Mesenchymal stem cell (in vitro differentiated cells and primary cell): ENCODE data around the gene LEF1.

ENCODE experiments used
- DNase-seq: peaks from one replicate; pipeline ENCODE4 v3.0.0-alpha.2; 2013
- H2AFZ ChIP-seq: one replicate; pipeline ENCODE4 v1.6.1; 2013; ENCODE audit warnings: low read depth, mild to moderate bottlenecking, control low read depth, inconsistent platforms, low read length, moderate library complexity
- H2AK5ac ChIP-seq: 2 replicates; pipeline ENCODE4 v1.6.1; 2013; ENCODE audit warnings: low read length, moderate library complexity, mild to moderate bottlenecking, inconsistent platforms; ENCODE audit not compliant: severe bottlenecking
- H2BK120ac ChIP-seq: one replicate; pipeline ENCODE4 v1.6.1; 2013; ENCODE audit warnings: low read depth, mild to moderate bottlenecking, inconsistent platforms, low read length, moderate library complexity
- H2BK12ac ChIP-seq, 2 experiments: one replicate each; pipeline ENCODE4 v1.6.1; 2013; ENCODE audit warnings: inconsistent platforms in 2 of 2, low read length in 2 of 2, mild to moderate bottlenecking in 2 of 2, moderate library complexity in 2 of 2, control low read depth in 1 of 2
- H2BK15ac ChIP-seq: one replicate; pipeline ENCODE4 v1.6.1; 2013; ENCODE audit warnings: mild to moderate bottlenecking, low read depth, inconsistent platforms; ENCODE audit not compliant: poor library complexity, severe bottlenecking
- H2BK5ac ChIP-seq: 2 replicates; pipeline ENCODE4 v1.6.1; 2013; ENCODE audit warnings: low read depth, mild to moderate bottlenecking, low read length, control low read depth, inconsistent platforms; ENCODE audit not compliant: poor library complexity, severe bottlenecking
- H3K14ac ChIP-seq, 2 experiments: one replicate each; pipeline ENCODE4 v1.6.1; 2013; ENCODE audit warnings: inconsistent platforms in 2 of 2, low read length in 2 of 2, control low read depth in 1 of 2, mild to moderate bottlenecking in 1 of 2, moderate library complexity in 1 of 2
- H3K18ac ChIP-seq, 2 experiments: one replicate each; pipeline ENCODE4 v1.6.1; 2013; ENCODE audit warnings: inconsistent platforms in 2 of 2, low read length in 2 of 2, control low read depth in 1 of 2, low read depth in 1 of 2, mild to moderate bottlenecking in 1 of 2
- H3K23ac ChIP-seq, 2 experiments: one replicate each; pipeline ENCODE4 v1.6.1; 2013; ENCODE audit warnings: inconsistent platforms in 2 of 2, low read length in 2 of 2, mild to moderate bottlenecking in 2 of 2, moderate library complexity in 2 of 2, control low read depth in 1 of 2
- H3K27ac ChIP-seq: 2 replicates; pipeline ENCODE4 v1.5.1; 2013; ENCODE audit warnings: mild to moderate bottlenecking, moderate library complexity, low read length, control low read depth, inconsistent platforms; ENCODE audit not compliant: poor library complexity, severe bottlenecking
- H3K27me3 ChIP-seq, 2 experiments: 2 replicates each; pipeline versions ENCODE4 v1.6.1 to v1.7.0; 2013; ENCODE audit warnings: low read length in 2 of 2, mild to moderate bottlenecking in 2 of 2, moderate library complexity in 2 of 2, control low read depth in 1 of 2, inconsistent platforms in 1 of 2; ENCODE audit not compliant: control insufficient read depth in 1 of 2, insufficient read depth in 1 of 2
- H3K36me3 ChIP-seq, 2 experiments: 2 replicates each; pipeline versions ENCODE4 v1.6.1 to v1.7.0; 2013; ENCODE audit warnings: low read length in 2 of 2, control low read depth in 1 of 2, inconsistent platforms in 1 of 2, low read depth in 1 of 2, mild to moderate bottlenecking in 1 of 2; ENCODE audit not compliant: insufficient read depth in 2 of 2, control insufficient read depth in 1 of 2
- H3K4ac ChIP-seq, 2 experiments: one replicate each; pipeline ENCODE4 v1.6.1; 2013; ENCODE audit warnings: inconsistent platforms in 2 of 2, low read length in 2 of 2, mild to moderate bottlenecking in 2 of 2, moderate library complexity in 2 of 2, control low read depth in 1 of 2, low read depth in 1 of 2
- H3K4me1 ChIP-seq: 2 replicates; pipeline ENCODE4 v1.6.1; 2013; ENCODE audit warnings: low read depth, low read length, control low read depth; ENCODE audit not compliant: control insufficient read depth, insufficient read depth
- H3K4me2 ChIP-seq: 2 replicates; pipeline ENCODE4 v1.6.1; 2013; ENCODE audit warnings: low read length, mild to moderate bottlenecking, inconsistent platforms; ENCODE audit not compliant: poor library complexity, severe bottlenecking
- H3K4me3 ChIP-seq, 2 experiments: 2 replicates each; pipeline versions ENCODE4 v1.5.1 to v1.7.0; 2013; ENCODE audit warnings: low read length in 2 of 2, mild to moderate bottlenecking in 2 of 2, control low read depth in 1 of 2, low read depth in 1 of 2; ENCODE audit not compliant: insufficient read depth in 1 of 2
- H3K79me1 ChIP-seq: replicated peaks from 2 replicates; pipeline ENCODE4 v1.6.1; 2013; ENCODE audit warnings: mild to moderate bottlenecking, control low read depth, low read length, inconsistent platforms; ENCODE audit not compliant: poor library complexity, severe bottlenecking
- H3K9ac ChIP-seq: 2 replicates; pipeline ENCODE4 v1.7.0; 2013; ENCODE audit warnings: mild to moderate bottlenecking, low read length, moderate library complexity
- H3K9me3 ChIP-seq: 2 replicates; pipeline ENCODE4 v1.7.0; 2013; ENCODE audit warnings: mild to moderate bottlenecking, low read length; ENCODE audit not compliant: control insufficient read depth
- H4K8ac ChIP-seq: one replicate; pipeline ENCODE4 v1.6.1; 2013; ENCODE audit warnings: inconsistent platforms, mild to moderate bottlenecking, low read length, moderate library complexity
- H4K91ac ChIP-seq: one replicate; pipeline ENCODE4 v1.6.1; 2013; ENCODE audit warnings: mild to moderate bottlenecking, low read length, inconsistent platforms
- WGBS: methylation state at CpG from one replicate; pipeline ENCODE4 v1.1.7; 2013; ENCODE audit warnings: mixed read lengths; 5-methylcytosine and 5-hydroxymethylcytosine counted together

LEF1 gene

DNA sequence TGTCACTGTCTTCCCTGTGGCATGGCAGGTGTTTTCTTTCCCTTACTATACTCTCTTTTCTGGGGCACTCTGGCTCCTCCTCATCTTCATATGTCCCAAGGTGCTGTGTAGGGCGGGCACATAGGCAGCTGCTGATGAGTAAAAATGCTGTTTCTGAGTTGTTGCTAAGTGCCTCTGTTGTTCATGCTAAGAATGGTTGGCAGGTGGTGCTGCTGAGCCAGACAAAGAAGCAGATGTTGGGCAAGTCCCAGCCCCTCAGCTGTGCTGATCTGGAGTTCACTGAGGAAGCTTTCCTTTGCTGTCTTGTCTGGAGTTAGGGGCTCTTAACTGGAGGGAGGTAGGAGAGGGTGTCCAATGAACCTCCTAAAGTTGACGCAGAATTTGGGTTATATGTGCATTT lies 138.4 kb downstream of the LEF1 start:
- Histone ChIP-seq H2BK120ac (no peak overlapping the region), H3K18ac (no peak overlapping the region), H2AFZ (no peak overlapping the region), H3K4me1 (peaks cover 17% of the 10 kb centered on the region), H2BK12ac (no peak overlapping the region), H3K4me3 (no peak overlapping the region), H4K91ac (no peak overlapping the region), H3K14ac (no peak overlapping the region), H3K9ac (peak overlapping the region; percentile 34), H3K23ac (no peak overlapping the region), H3K4ac (no peak overlapping the region), H3K79me1 (no peaks in the 10 kb centered on the region), H4K8ac (no peak overlapping the region), H3K27me3 (no peaks in the 10 kb centered on the region), H2BK15ac (no peak overlapping the region), H3K4me2 (no peak overlapping the region), H3K36me3 (peaks cover 29 to 60% of the 10 kb centered on the region in 2 experiments), H2AK5ac (peak overlapping the region; percentile 72), H3K9me3 (no peaks in the 10 kb centered on the region), H2BK5ac (no peak overlapping the region), H3K27ac (no peak overlapping the region)
- peak; percentile 82 for DNase-seq
- 42% methylated on average over 1 of the region's 2 CpGs for WGBS

DNA sequence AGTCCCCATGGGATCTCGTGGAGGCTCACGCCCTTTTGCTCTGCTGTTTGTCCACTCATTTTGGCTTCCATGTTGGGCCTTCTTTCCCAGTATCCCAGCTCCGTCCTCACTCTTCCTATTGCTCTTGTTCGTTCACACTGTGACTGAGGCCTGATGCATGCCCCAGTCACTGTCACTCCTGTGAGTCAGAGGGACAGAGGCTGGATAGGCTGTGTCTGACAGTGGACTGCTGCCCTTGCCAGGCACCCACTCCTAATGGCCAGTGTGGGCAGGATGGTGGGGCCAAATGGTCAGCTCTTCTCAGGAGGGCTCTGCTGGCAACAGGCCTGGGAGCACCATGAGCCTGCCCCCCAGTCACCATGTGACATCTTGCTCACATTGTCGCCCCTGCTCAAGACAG lies 139.0 kb downstream of the LEF1 start:
- WGBS, result 86% methylated on average over 5 of the region's 5 CpGs
- Histone ChIP-seq H2BK15ac (no peak overlapping the region), H3K4ac (no peak overlapping the region), H2AK5ac (peak overlapping the region; percentile 72), H3K14ac (no peak overlapping the region), H3K4me3 (no peak overlapping the region), H3K4me1 (peaks cover 17% of the 10 kb centered on the region), H3K18ac (no peak overlapping the region), H2BK120ac (no peak overlapping the region), H2BK12ac (peak overlapping the region in 1 of 2 experiments; percentile 31), H3K79me1 (no peaks in the 10 kb centered on the region), H2BK5ac (no peak overlapping the region), H3K36me3 (peaks cover 29 to 63% of the 10 kb centered on the region in 2 experiments), H3K23ac (no peak overlapping the region), H3K4me2 (no peak overlapping the region), H4K8ac (no peak overlapping the region), H2AFZ (no peak overlapping the region), H4K91ac (peak overlapping the region; percentile 58), H3K27ac (no peak overlapping the region), H3K9me3 (no peaks in the 10 kb centered on the region), H3K27me3 (no peaks in the 10 kb centered on the region), H3K9ac (peak overlapping the region; percentile 23)
- peak; percentile 40 for DNase-seq

DNA sequence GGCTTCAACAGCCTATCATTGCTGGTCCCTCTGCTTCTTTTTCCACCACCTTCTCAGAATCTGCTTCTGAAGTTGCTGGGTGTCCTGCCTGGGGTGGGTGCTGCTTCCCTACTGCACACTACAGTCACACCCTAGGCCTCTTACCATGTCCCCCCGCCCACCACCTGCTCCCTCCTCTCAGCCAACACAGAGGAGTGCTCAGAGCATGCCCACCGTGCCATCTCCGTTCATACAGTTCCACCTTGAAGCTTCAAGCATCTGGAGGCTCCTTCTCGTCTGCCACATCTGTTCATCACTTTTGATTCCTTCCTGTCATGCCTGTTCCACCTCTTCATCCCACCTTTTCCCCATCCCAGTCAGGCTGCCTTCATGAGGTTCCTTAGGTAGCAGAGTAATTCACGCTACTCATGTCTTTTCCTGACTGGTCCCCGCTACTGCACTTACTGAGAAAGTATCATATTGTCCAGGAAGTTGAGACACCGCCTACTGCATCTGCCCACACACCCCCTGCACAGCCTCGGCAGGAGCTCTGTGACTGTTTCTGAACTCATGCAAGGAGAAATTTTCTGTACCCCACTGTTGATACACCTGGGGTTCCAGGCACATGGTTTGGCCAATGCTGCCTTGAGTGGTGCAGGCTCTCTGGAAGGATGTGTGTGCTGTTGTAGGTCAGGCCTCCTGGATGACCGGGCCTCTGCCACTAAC lies 139.6 kb downstream of the LEF1 start:
- Histone ChIP-seq H3K14ac (no peak overlapping the region), H2BK12ac (no peak overlapping the region), H2BK5ac (no peak overlapping the region), H3K4me2 (no peak overlapping the region), H3K79me1 (no peaks in the 10 kb centered on the region), H3K18ac (no peak overlapping the region), H2BK120ac (no peak overlapping the region), H3K4me3 (no peak overlapping the region), H3K4me1 (peaks cover 17% of the 10 kb centered on the region), H3K27me3 (no peaks in the 10 kb centered on the region), H3K9me3 (no peaks in the 10 kb centered on the region), H4K8ac (no peak overlapping the region), H4K91ac (no peak overlapping the region), H2AK5ac (no peak overlapping the region), H3K9ac (no peak overlapping the region), H3K27ac (no peak overlapping the region), H3K23ac (no peak overlapping the region), H2AFZ (no peak overlapping the region), H3K36me3 (peaks cover 25 to 63% of the 10 kb centered on the region in 2 experiments), H2BK15ac (no peak overlapping the region), H3K4ac (no peak overlapping the region)
- WGBS, result 90% methylated on average over 9 of the region's 9 CpGs
- DNase-seq, result no peak

DNA sequence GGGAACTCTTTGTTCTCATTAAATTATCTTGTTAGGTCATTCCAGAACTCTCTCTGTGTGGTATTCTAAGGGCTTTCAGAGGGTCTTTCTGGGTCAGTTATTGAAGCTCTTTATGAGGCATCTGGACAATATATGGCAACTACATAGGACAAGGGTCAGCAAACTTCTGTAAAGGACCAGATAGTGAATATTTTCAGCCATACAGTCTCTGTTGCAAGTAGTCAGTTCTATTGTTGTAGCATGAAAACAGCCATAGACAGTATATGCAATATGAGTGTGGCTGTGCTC lies 143.9 kb downstream of the LEF1 start:
- Histone ChIP-seq H2AFZ (no peak overlapping the region), H3K36me3 (peaks cover 20 to 66% of the 10 kb centered on the region in 2 experiments), H3K4me1 (peaks cover 13% of the 10 kb centered on the region), H2AK5ac (no peak overlapping the region), H4K91ac (no peak overlapping the region), H2BK5ac (no peak overlapping the region), H3K4me2 (no peak overlapping the region), H2BK120ac (no peak overlapping the region), H3K4ac (no peak overlapping the region), H4K8ac (no peak overlapping the region), H3K9me3 (no peaks in the 10 kb centered on the region), H3K23ac (no peak overlapping the region), H3K14ac (no peak overlapping the region), H2BK12ac (no peak overlapping the region), H3K27ac (peak overlapping the region; percentile 85), H3K79me1 (peaks cover 4% of the 10 kb centered on the region), H3K4me3 (no peak overlapping the region), H3K18ac (no peak overlapping the region), H2BK15ac (no peak overlapping the region), H3K27me3 (no peaks in the 10 kb centered on the region), H3K9ac (no peak overlapping the region)
- no peak for DNase-seq
